ENCODE data around the gene AKR1B15. TPM values are rescaled to one million over a fixed set of nuclear protein-coding genes. Genes with fewer than 3 reads are reported as not detected.

AKR1B15 gene
- polyA plus RNA-seq, 3 donors = not detected

GRCh38 chr7:134514106-134514505 lies 34.8 kb upstream of the AKR1B15 start:
- Mint-ChIP-seq H3K27ac (no peak overlapping the region), H3K4me1 (peaks cover 18% of the 10 kb centered on the region), H3K36me3 (no peaks in the 10 kb centered on the region), H3K27me3 (ENCODE audit: low read depth in 3 of 3) (peaks cover 6 to 20% (median 10%) of the 10 kb centered on the region in 3 donors), H3K9me3 (no peaks in the 10 kb centered on the region), H3K4me3 (no peak overlapping the region)
- no peaks in the 10 kb centered on the region for H3K27me3 ChIP-seq (ENCODE audit: control insufficient read depth in 2 of 2, insufficient read depth in 2 of 2, low read length in 2 of 2)
- no CpG with 5 or more reads among the region's 1 CpG for WGBS (ENCODE audit: insufficient coverage)
- no peak overlapping the region for H3K4me2 ChIP-seq (replicated peaks; ENCODE audit: extremely low read depth, low read length, poor library complexity, severe bottlenecking)
- no peak overlapping the region for H3K27ac ChIP-seq (ENCODE audit: low read depth in 1 of 2, low read length in 2 of 2)
- TF ChIP-seq CTCF (IDR thresholded peaks at IDR 0.05) = no peak
- H2AFZ ChIP-seq (ENCODE audit: insufficient read depth, low read depth, low read length, poor library complexity, severe bottlenecking) = no peak overlapping the region
- H3K4me1 ChIP-seq (ENCODE audit: control insufficient read depth in 1 of 2, insufficient read depth in 2 of 2, low read length in 2 of 2) = peaks cover 5 to 13% of the 10 kb centered on the region in 2 donors
- no peaks in the 10 kb centered on the region for H3K9me3 ChIP-seq (replicated peaks in 1 of 2; ENCODE audit: control insufficient read depth in 1 of 2, insufficient read depth in 1 of 2, low read length in 2 of 2)
- no peak overlapping the region for H3K9ac ChIP-seq (ENCODE audit: insufficient read depth, low read length, poor library complexity, severe bottlenecking)
- H4K20me1 ChIP-seq (ENCODE audit: insufficient read depth, low read length) = no peaks in the 10 kb centered on the region
- H3K79me2 ChIP-seq (ENCODE audit: insufficient read depth, low read length) = no peaks in the 10 kb centered on the region
- no peak for DNase-seq
- intact Hi-C loops (cut with micrococcal nuclease) = loop anchor here in 1 of 2 donors (5.0 to 10.0 kb wide), 2 partner anchors 81 to 82 kb away; no protein-coding TSS in a partner anchor
- H3K36me3 ChIP-seq (replicated peaks in 1 of 2; ENCODE audit: control insufficient read depth in 1 of 2, insufficient read depth in 2 of 2, low read length in 2 of 2) = no peaks in the 10 kb centered on the region
- H3K4me3 ChIP-seq (replicated peaks in 1 of 3; ENCODE audit: low read depth in 2 of 3, low read length in 3 of 3) = no peak overlapping the region

- H3K9me3 ChIP-seq (replicated peaks in 1 of 2; ENCODE audit: control insufficient read depth in 1 of 2, insufficient read depth in 1 of 2, low read length in 2 of 2) = no peaks in the 10 kb centered on the region
- H3K27me3 Mint-ChIP-seq (ENCODE audit: low read depth in 3 of 3) = peaks cover 7 to 20% (median 11%) of the 10 kb centered on the region in 3 donors
- no peak overlapping the region for H2AFZ ChIP-seq (ENCODE audit: insufficient read depth, low read depth, low read length, poor library complexity, severe bottlenecking)
- H3K4me1 ChIP-seq (ENCODE audit: control insufficient read depth in 1 of 2, insufficient read depth in 2 of 2, low read length in 2 of 2) = peaks cover 5 to 13% of the 10 kb centered on the region in 2 donors
- no peak overlapping the region for H3K27ac Mint-ChIP-seq
- H3K4me3 ChIP-seq (replicated peaks in 1 of 3; ENCODE audit: low read depth in 2 of 3, low read length in 3 of 3) = no peak overlapping the region
- TF ChIP-seq CTCF (IDR thresholded peaks at IDR 0.05) = peak; percentile 92
- H3K9me3 Mint-ChIP-seq = no peaks in the 10 kb centered on the region
- H3K36me3 Mint-ChIP-seq = no peaks in the 10 kb centered on the region
- no peaks in the 10 kb centered on the region for H3K36me3 ChIP-seq (replicated peaks in 1 of 2; ENCODE audit: control insufficient read depth in 1 of 2, insufficient read depth in 2 of 2, low read length in 2 of 2)
- H3K4me1 Mint-ChIP-seq = peaks cover 18% of the 10 kb centered on the region
- H3K4me3 Mint-ChIP-seq = peak overlapping the region in 1 of 2 donors; percentile 33
- no peak overlapping the region for H3K4me2 ChIP-seq (replicated peaks; ENCODE audit: extremely low read depth, low read length, poor library complexity, severe bottlenecking)
- intact Hi-C loops (cut with micrococcal nuclease) = loop anchor here in 1 of 2 donors (5.0 to 10.0 kb wide), 2 partner anchors 80 to 82 kb away; no protein-coding TSS in a partner anchor
- WGBS (ENCODE audit: insufficient coverage) = 0% methylated on average over 2 of the region's 4 CpGs
- no peaks in the 10 kb centered on the region for H4K20me1 ChIP-seq (ENCODE audit: insufficient read depth, low read length)
- no peak overlapping the region for H3K27ac ChIP-seq (ENCODE audit: low read depth in 1 of 2, low read length in 2 of 2)
- no peak overlapping the region for H3K9ac ChIP-seq (ENCODE audit: insufficient read depth, low read length, poor library complexity, severe bottlenecking)
- no peaks in the 10 kb centered on the region for H3K27me3 ChIP-seq (ENCODE audit: control insufficient read depth in 2 of 2, insufficient read depth in 2 of 2, low read length in 2 of 2)
- DNase-seq = peak; percentile 49 to 69 (median 65)
- no peaks in the 10 kb centered on the region for H3K79me2 ChIP-seq (ENCODE audit: insufficient read depth, low read length)
Observed at GRCh38 chr7:134514663-134515062, 34.2 kb upstream of the AKR1B15 start.

Measured in CD14-positive monocyte (primary cell).